NCI-H2029 treated with DMSO at 0.1 percent for 48 hours (cell line): ENCODE measurements around the gene FYB1.
"Not testable (repeated sequence)": the region's sequence is repeated elsewhere in the genome, so short reads cannot be mapped to it uniquely, and the experiment has no call there.

Source experiments
- DNase-seq: peaks from one replicate; lab custom pipeline; 2025; lab: John Stamatoyannopoulos, UW

FYB1 gene, protein sequence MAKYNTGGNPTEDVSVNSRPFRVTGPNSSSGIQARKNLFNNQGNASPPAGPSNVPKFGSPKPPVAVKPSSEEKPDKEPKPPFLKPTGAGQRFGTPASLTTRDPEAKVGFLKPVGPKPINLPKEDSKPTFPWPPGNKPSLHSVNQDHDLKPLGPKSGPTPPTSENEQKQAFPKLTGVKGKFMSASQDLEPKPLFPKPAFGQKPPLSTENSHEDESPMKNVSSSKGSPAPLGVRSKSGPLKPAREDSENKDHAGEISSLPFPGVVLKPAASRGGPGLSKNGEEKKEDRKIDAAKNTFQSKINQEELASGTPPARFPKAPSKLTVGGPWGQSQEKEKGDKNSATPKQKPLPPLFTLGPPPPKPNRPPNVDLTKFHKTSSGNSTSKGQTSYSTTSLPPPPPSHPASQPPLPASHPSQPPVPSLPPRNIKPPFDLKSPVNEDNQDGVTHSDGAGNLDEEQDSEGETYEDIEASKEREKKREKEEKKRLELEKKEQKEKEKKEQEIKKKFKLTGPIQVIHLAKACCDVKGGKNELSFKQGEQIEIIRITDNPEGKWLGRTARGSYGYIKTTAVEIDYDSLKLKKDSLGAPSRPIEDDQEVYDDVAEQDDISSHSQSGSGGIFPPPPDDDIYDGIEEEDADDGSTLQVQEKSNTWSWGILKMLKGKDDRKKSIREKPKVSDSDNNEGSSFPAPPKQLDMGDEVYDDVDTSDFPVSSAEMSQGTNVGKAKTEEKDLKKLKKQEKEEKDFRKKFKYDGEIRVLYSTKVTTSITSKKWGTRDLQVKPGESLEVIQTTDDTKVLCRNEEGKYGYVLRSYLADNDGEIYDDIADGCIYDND

DNA sequence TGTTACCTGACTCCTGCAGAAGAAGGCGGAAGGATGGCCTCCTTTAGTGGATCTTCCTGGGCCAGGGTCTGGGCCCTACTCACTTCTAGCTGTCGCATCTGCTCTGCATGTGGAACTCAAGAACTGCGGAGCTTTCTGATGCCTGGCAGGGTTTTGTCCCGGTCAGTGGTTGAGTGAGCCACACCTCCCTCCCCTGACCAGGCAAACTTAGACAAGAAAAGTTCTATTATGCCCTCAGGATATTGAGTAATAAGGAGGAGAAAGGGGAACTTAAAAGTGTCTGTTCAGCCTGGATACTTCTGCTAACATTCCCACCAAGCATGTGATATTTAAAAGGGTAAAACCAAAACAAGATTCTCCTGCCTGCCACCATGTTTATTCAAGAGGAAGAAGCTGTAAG is at the start of gene FYB1:
Gene FYB1 (minus strand): TSS at position 127 of the 400 bp plus-strand sequence. CDS start 16,603 bp downstream, outside the sequence.
- DNase-seq = no peak

DNA sequence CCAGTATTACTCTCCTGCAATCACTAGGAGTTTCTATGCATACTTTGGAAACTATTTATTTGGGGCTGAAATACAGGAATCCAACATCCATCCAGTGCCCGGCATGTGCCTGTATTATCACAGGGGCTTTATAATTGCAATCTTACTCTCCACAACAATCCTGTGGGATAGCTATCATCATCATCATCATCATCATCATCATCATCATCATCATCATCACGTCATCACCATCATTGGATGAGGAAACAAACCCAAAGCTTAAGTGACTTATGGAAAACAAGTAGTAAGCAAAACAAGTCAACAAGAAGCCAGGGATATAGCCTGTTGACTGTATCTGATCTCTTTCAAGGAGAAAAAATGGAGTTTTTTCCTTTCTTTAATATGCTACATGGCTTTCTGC is 47.8 kb upstream of the FYB1 start:
- no peak for DNase-seq

DNA sequence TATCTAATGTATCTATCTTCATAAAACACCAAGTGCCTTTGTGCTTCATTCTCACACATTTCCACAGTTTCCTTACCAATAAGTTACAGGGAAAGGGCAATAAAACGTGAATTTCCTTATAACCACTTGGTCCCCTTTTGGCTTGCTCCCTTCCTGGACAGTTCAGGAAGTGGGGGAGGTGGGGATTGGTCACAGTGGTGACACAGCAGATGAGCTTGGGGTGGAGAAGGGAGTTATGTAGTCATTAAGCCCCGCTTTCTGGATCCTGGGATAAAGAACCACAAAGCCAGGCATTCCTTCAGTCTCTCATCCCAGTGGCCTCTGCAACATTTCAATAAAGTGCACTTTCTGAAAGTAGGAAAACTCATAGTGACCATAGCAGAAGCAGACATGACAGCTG is 47.1 kb upstream of the FYB1 start:
- no peak for DNase-seq

DNA sequence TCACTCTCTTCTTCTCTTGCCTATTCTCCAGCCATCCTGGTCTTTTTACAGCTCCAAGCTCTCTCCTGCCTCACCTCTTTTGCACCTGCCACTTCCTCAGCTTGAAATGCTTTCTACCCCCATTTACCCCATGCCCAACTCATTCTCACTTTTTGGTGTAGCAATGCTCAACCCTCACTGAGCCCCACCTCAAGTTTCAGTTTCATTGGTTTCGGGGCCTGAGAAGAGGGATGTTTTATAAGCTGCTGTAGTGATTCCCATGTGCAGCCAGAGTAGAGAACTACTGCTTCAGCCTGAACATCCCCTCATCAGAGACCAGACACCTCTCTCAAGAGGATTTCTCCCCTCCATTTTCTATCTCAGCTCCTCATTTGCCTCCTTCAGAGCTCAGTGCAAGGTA is 45.2 kb upstream of the FYB1 start:
- no peak for DNase-seq

DNA sequence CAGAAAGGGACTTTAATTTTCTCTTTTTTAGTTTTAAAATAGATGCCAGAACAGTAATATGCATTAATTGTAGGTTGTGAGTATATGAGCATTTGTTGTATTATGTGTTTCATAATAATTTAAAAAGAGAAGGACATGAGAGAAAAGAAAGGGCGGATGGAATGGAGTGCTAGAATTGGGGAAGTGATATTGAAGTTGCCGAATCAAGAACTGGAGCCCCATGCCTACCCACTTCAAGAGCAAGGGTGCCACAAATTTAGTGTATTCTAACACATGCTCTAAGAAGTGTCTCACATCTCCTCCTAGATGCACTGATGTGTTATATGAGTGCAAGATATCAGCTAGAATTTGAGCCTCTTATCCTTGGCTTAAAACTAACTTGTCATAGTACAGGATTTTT is 43.6 kb upstream of the FYB1 start:
- no peak for DNase-seq

DNA sequence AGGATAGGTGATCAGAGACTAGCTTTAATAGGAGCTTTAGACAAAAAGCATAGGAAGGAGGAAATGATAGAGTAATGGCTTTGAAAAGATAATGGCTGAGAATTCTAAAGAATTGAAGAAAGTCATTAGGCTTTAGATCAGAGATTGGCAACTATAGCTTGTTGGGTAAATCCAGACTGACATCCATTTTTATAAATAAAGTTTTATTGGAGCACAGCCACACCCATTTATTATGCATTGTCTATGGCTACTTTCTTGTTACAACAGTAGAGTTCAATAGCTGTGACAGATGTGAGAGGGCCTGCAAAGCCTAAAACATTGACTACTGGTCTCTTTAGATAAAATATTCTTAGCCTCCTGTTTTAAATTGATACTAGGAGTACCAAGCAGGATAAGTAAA is 40.7 kb upstream of the FYB1 start:
- no peak for DNase-seq

DNA sequence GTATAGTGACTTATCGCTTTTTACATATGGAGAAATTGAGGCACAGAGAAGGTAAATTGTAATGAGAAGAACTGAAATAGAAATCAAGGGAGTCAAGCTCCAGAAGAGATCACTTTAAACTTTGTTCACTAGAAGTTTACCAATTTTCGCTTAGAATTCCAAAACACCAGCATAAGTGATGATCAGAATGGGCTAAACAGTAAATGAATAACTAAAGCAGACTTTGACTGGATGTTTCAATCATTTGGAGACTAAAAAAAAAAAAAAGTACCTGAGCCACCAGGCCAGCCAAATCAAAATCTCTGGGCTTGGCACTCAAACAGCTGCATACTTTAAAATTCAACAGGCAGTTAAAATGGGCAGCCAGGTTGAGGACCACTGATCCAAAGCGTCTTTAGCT is 38.2 kb upstream of the FYB1 start:
- no peak for DNase-seq

DNA sequence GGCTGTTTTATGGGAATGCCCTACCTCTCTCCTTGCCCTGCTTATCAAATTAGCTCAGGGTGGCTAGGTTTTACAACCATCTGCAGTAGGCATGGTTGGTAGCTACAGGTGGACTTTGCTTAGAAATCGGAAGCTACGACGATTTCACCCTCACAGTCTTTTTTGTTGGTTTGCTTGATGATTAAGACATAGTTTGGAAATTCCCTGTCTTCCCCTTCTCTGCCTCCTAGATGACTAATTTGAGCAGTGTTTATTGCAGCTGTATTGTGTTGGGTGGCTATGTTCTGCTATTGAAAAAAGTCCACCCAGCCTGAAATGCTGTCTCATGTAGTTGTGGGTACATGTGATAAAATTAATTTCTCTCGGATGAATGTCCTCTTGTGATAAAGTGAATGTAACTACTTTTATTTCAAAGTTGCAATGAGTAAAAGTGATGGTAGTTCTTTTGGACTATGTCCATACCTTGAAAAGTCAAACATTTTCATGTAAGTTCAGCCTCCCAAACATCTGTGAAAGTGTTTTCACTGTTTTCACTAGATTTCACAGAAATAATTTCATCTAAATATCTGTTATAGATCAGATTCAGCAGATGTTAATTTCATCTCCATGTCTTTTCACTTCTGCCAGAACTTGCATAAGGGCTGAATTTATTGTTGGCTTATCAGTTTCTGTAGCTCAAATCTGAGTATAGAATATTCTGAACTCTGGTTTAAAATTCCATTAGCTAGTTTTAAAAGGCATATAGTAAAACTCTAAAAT is 37.3 kb upstream of the FYB1 start:
- DNase-seq = no peak

DNA sequence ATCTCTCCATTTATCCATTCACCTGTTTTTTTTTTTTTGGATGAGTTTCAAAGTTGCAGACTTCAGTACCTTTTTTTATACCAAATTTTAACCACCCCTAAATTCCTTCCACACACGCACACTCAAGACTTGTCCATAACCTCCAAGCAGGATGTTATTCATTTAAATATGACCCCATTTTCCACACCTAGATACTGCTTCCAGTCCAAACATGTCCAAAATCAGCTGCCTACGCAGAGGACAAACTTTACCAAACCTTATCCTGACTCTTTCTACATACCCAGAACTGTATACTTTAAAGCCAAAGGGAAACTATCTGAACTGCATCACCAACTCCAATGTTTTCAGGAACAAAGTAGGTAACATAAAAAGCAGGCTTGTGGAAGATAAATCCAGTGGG is 36.0 kb upstream of the FYB1 start:
- no peak for DNase-seq

DNA sequence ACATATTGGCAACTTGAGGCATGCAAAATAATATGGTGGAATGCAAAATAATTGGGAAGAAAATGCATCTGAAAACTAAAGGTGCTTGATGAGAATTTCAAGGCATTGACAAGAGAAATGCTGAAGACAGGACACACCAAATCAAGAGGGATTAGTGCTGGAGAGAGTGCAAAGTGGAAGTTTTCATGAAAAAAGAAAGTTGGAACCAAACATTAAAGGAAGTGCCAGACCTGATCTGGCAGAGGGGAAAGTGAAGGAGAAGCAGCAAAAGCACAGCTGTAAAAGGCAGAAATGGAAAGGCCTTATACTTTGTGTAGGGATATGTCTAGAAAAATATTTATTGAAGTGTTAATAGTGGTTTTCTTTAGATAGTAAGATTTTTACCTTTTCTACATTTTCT is 35.3 kb upstream of the FYB1 start:
- no peak for DNase-seq

DNA sequence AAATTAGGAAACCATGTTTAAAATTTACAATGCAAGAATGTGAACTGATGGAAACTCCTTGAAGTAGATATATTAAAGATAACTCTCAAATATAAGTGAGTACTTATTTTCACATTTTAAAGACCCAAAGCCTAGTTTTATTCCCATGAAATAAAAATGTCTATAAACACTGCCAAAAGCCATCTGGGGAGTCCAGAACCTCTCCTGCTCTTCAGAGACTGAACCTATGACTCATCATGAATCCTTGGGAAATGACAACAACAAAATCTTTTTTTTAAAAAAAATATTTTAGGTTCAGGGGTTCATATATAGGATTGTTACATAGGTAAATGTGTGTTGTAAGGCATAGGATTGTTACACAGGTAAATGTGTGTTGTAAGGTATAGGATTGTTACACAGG is 33.8 kb upstream of the FYB1 start:
- no peak for DNase-seq

DNA sequence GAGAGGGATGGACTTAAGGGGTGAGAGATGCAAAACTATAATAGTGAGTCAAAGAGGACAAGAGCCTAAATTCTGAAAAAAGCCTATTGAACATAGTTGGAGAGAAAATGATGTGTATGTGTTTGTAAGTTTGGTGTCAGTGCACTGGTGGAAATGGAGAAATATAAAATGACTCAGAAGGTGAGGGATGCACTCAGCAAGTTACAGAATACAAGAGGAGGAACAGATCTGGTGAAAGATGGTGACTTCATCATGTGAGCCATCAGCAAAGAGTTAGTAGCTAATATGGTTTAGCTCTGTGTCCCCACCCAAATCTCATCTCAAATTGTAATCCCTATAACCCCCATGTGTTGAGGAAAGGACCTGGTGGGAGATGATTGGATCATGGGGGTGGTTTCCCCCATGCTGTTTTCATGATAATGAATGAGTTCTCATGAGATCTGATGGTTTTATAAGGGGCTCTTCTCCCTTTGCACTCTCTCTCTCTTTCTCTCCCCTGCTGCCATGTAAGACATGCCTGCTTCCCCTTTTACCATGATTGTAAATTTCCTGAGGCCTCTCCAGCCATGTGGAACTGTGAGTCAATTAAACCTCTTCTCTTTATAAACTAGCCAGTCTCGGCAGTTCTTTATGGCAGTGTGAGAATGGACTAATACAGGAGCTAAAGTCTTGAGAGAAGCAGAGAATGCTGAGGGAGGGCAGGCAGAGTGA is 30.4 kb upstream of the FYB1 start:
- no peak for DNase-seq

DNA sequence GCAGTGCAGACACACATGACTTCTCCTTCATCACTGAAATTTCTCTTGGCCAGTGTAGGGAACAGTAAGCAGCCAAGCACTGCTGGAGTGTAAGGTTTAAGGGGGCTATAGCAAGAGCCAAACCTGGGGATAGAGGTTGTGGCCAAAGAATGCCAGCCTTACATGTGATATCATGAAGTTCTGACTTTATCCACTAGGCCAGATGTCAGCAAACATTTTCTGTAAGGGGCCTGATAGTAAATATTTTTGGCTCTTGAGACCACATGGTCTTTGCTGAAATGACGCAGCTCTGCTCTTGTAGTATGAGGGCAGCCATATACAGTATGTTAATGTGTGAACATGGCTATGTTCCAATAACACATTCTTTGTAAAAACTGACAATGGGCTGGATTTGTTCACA is 29.7 kb upstream of the FYB1 start:
- DNase-seq = no peak

DNA sequence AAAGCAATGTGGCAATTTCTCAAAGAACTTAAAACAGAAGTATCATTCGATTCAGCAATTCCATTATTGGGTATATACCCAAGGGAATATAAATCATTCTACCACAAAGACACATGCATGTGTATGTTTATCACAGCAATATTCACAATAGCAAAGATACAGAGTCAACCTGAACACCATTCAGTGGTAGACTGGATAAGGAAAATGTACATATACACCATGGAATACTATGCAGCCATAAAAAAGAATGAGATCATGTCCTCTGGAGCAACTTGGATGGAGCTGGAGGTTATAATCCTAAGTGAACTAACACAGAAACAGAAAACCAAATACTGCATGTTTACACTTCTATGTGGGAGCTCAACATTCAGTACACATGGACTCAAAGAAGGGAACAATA is 21.4 kb upstream of the FYB1 start:
- no peak for DNase-seq

DNA sequence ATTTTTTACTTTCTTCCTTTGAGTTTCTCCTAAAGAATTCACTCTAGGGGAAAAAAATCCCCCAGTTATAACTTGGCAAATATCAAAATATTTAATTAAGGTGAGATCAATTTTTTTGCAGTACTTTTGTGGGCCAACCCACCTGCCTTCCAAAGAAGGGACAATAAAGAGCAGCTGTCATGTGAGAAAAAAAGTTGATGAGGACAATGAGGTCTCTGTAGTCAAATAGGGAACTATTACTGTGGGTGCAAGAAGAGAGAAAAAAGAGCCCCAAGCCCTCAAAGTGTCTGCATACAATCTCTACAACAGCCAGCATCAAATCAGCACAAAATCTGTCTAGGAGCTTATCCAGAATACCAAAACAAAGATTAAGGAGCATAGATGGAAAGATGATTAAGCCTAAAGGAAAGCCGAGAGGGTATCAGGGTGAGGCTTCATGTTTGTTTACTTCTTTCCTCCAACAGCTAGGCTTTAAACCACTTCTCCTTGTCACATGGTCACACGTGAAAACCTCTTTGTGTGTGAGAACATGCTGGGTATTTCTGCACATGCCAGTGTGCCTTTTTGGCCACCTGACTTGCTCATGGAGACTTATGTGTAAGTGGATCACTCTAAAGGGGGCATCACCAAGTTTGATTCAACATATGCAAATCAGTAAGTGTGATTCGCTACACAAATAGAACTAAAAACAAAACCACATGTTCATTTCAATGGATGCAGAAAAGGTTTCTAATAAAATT is 19.2 kb upstream of the FYB1 start:
- no peak for DNase-seq

DNA sequence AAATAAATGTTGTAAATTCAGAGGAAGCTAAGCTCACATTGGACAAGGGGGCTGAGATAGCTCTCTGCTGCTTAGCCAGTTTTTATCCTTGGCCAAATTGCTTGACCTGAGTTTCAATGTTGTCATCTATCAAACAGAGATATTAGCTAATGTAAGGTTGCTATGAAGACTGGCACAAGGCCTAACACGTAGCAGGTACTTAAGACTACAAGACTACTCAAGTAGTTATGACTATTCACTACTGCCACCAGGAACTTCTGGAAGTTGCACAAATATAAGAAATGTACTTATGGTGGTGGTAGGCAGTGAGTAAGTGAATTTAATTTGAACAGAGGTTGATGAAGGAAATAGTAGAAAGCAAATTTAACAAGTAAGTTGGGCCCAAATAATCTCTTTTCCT is 17.4 kb upstream of the FYB1 start:
- no peak for DNase-seq

DNA sequence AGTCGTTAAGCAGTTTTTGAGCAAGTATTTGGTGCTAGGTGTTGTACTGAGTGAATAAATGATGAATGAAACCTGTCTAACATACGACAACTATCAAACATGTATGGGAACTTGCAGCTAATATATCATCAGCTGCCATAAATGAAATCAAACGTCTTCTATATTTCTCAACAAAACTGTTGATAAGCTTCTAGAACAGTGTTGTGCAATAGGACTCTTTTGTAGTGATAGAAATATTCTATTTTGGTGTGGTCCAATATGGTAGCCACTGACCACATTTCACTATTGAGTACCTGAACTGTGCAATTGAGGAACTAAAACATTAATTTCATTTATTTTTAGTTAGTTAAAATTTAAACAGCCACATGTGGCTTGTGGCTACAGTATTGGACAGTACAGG is 16.3 kb upstream of the FYB1 start:
- no peak for DNase-seq

DNA sequence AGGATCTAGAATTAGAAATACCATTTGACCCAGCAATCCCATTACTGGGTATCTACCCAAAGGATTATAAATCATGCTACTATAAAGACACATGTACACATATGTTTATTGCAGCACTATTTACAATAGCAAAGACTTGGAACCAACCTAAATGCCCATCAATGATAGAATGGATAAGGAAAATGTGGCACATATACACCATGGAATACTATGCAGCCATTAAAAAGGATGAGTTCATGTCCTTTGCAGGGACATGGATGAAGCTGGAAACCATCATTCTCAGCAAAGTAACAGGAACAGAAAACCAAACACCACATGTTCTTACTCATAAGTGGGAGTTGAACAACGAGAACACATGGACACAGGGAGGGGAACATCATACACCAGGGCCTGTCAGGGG is 15.1 kb upstream of the FYB1 start:
- DNase-seq = not testable (repeated sequence)

DNA sequence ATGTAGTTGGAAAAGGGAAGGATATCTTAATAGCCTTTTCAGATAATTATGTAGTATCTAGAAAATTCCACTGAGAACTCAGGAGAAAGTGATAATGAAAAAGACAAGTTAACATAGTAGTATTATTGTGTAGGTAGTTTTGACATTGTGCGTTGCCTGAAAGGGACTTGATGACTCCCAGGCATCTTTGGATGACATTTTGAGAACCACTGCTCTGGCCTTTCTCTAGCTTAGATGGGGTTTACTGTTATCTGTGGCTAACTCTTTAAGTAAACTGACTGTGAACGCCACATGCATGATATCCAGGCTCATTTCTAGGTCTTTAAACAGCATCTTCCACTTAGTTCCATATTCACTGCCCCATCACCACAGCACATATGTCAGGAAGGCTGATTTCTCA is 14.4 kb upstream of the FYB1 start:
- DNase-seq = no peak

DNA sequence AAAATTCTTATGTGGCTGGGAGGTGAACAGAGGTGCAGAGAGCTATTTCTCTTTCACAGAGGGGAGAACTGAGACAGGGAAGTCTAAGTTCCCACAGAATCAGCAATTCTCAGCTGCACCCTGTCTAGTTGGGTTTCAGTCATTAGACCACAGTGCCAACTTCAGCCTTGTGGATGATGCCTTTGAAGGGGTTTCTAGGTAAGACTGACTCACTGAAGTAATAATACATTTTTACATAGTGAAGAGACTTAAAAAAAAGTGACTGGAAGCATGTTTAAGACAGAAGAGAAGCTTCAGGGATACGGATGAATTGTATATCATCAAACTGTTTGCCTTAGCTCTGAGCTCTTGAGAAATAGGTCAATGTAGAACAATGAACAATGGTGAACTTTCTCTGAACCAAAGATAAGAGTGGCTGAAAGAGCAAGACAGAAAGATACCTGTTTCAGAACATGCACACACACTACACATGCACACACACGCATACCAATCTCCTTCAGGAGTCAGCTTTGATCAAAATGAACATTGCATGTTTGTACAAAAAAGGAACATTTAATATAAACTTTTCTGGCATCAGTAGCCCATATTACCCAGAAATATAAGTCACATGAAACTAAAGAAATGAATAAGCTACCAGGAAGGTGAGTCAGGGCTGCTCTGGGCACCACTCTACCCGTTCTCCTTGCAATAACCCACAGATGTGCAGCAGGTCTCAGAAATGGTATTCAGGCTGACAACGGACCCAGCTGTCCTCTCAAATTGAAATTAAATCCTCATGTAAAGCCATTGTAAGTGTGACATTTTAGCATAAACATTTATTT is 12.6 kb upstream of the FYB1 start:
- DNase-seq = no peak
